AG20443 (cell line): ENCODE measurements around the gene CLCN3.
"Not testable (repeated sequence)": the region's sequence is repeated elsewhere in the genome, so short reads cannot be mapped to it uniquely, and the experiment has no call there.

Source experiments
- DNase-seq: peaks from one replicate; pipeline ENCODE4 v3.0.0; 2012; ENCODE audit warnings: low spot score, mixed read lengths

The CLCN3 gene

GRCh38 chr4:169707958-169708643 is 87.7 kb downstream of the CLCN3 start:
- DNase-seq: no peak

- DNase-seq: no peak
These were observed 95.4 kb downstream of the CLCN3 start for GRCh38 chr4:169715826-169716225.

GRCh38 chr4:169716677-169717076 is 96.3 kb downstream of the CLCN3 start:
- no peak for DNase-seq

GRCh38 chr4:169720529-169720928 is 100.2 kb downstream of the CLCN3 start:
- no peak for DNase-seq

GRCh38 chr4:169723207-169723965 is 103.0 kb downstream of the CLCN3 start:
- DNase-seq: no peak

GRCh38 chr4:169724260-169724659 is 103.9 kb downstream of the CLCN3 start:
- peak; percentile 68 for DNase-seq

- DNase-seq: no peak
These were observed 107.2 kb downstream of the CLCN3 start for GRCh38 chr4:169727616-169728015.

GRCh38 chr4:169730564-169730963 is 110.2 kb downstream of the CLCN3 start:
- DNase-seq: no peak

- DNase-seq: not testable (repeated sequence)
These were observed 118.2 kb downstream of the CLCN3 start for GRCh38 chr4:169738604-169739003.

- no peak for DNase-seq
These were observed 121.2 kb downstream of the CLCN3 start for GRCh38 chr4:169741569-169741968.

GRCh38 chr4:169744601-169745000 is 124.2 kb downstream of the CLCN3 start:
- DNase-seq: no peak

GRCh38 chr4:169745291-169745690 is 124.9 kb downstream of the CLCN3 start:
- DNase-seq: peak; percentile 35

- DNase-seq: no peak
These were observed 136.7 kb downstream of the CLCN3 start for GRCh38 chr4:169756971-169757574.

- peak; percentile 97 for DNase-seq
These were observed 137.3 kb downstream of the CLCN3 start, which contains the start of gene HPF1 for GRCh38 chr4:169757575-169758184. Gene HPF1, minus strand, starts transcription at chr4:169757944. Its CDS starts 67 bp downstream, at chr4:169757877.

- DNase-seq: no peak
These were observed 138.1 kb downstream of the CLCN3 start for GRCh38 chr4:169758401-169758962.

- DNase-seq: no peak
These were observed 141.5 kb downstream of the CLCN3 start for GRCh38 chr4:169761846-169762245.

- no peak for DNase-seq
These were observed 145.5 kb downstream of the CLCN3 start for GRCh38 chr4:169765835-169766234.

- DNase-seq: no peak
These were observed 146.4 kb downstream of the CLCN3 start for GRCh38 chr4:169766741-169767140.

GRCh38 chr4:169768385-169768784 is 148.0 kb downstream of the CLCN3 start:
- no peak for DNase-seq

GRCh38 chr4:169770416-169770815 is 150.0 kb downstream of the CLCN3 start:
- DNase-seq: no peak

GRCh38 chr4:169771556-169772080 is 151.2 kb downstream of the CLCN3 start:
- DNase-seq: not testable (repeated sequence)
